ENCODE measurements around the gene CAPG.
"Not testable (repeated sequence)": the region's sequence is repeated elsewhere in the genome, so short reads cannot be mapped to it uniquely, and the experiment has no call there.

The CAPG gene

GRCh38 chr2:85420536-85421259 is 10.5 kb upstream of the CAPG start:
- peak; percentile 75 to 82 for DNase-seq (ENCODE audit: low read depth in 2 of 2)

- no peak for DNase-seq (ENCODE audit: low read depth in 2 of 2)
Measured at GRCh38 chr2:85419009-85419675, 9.0 kb upstream of the CAPG start.

- peak; percentile 57 to 75 for DNase-seq (ENCODE audit: low read depth in 2 of 2)
Measured at GRCh38 chr2:85418132-85419008, 8.2 kb upstream of the CAPG start, which contains the start of gene SH2D6. Gene SH2D6 (plus strand): TSS chr2:85418714. CDS start chr2:85429466, 10,752 bp downstream.

- DNase-seq (ENCODE audit: low read depth in 2 of 2), result no peak
Measured at GRCh38 chr2:85415980-85416650, 5.9 kb upstream of the CAPG start.

- DNase-seq (ENCODE audit: low read depth in 2 of 2), result no peak
Measured at GRCh38 chr2:85414761-85415553, 4.8 kb upstream of the CAPG start.

GRCh38 chr2:85414421-85414759 is 4.2 kb upstream of the CAPG start:
- DNase-seq (ENCODE audit: low read depth in 2 of 2), result not testable (repeated sequence)

GRCh38 chr2:85413592-85414420 is 3.6 kb upstream of the CAPG start:
- DNase-seq (ENCODE audit: low read depth in 2 of 2), result peak in 1 of 2 donors; percentile 54

- no peak for DNase-seq (ENCODE audit: low read depth in 2 of 2)
Measured at GRCh38 chr2:85411405-85411748, 1.2 kb upstream of the CAPG start.

GRCh38 chr2:85410584-85411404 is 628 bp upstream of the CAPG start:
- no peak for DNase-seq (ENCODE audit: low read depth in 2 of 2)

GRCh38 chr2:85405201-85406059 is 4.7 kb downstream of the CAPG start:
- peak; percentile 49 to 72 for DNase-seq (ENCODE audit: low read depth in 2 of 2)

GRCh38 chr2:85401844-85402243 is 8.3 kb downstream of the CAPG start:
- DNase-seq (ENCODE audit: low read depth in 2 of 2), result no peak

- DNase-seq (ENCODE audit: low read depth in 2 of 2), result no peak
Measured at GRCh38 chr2:85401464-85401805, 8.7 kb downstream of the CAPG start.

- no peak for DNase-seq (ENCODE audit: low read depth in 2 of 2)
Measured at GRCh38 chr2:85400541-85401463, 9.4 kb downstream of the CAPG start.

GRCh38 chr2:85400023-85400422 is 10.1 kb downstream of the CAPG start:
- DNase-seq (ENCODE audit: low read depth in 2 of 2), result no peak

GRCh38 chr2:85399183-85399455 is 11.0 kb downstream of the CAPG start:
- DNase-seq (ENCODE audit: low read depth in 2 of 2), result no peak

GRCh38 chr2:85398426-85399182 is 11.6 kb downstream of the CAPG start:
- DNase-seq (ENCODE audit: low read depth in 2 of 2), result no peak

GRCh38 chr2:85397925-85398331 is 12.2 kb downstream of the CAPG start:
- DNase-seq (ENCODE audit: low read depth in 2 of 2), result no peak
